ENCODE measurements around the gene HSD11B1L. TPM values are rescaled to one million over a fixed set of nuclear protein-coding genes. Genes with fewer than 3 reads are reported as not detected.

HSD11B1L gene
- total RNA-seq, 3 donors from 2014 or later (not counting 1 experiment from before 2014, with no cell fraction given): 1.1 to 3.7 (median 3.0) TPM

DNA sequence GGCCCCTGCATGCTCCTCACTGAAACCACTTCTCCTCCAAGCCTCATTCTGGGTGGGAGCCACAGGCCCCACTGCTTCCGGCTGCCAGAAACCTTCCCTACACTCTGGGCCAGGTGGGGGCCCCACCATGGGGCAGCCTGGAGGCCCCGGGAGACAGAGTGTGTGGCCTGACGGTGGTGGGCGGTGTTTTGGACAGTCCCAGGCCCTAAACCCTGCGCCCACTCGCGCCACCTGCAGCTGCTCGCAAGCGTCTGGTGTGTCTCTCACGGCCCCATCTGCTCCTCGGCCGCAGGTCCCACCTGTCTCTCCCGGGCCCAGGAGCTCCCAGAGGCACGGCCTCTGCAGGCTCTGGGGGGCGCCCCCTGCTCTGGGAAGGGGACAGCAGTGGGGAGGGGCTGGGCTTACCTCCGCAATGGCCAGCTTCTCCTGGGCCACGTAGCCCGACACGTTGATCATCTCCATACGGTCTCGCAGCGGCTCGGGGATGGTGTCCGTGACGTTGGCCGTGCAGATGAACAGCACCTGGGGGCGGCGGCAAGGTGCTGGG lies 14.9 kb downstream of the HSD11B1L start:
- H3K27ac Mint-ChIP-seq: no peak overlapping the region
- intact Hi-C loops (cut with micrococcal nuclease): no loop called here
- no peaks in the 10 kb centered on the region for H3K27me3 Mint-ChIP-seq (ENCODE audit: low read depth in 2 of 2)
- no peaks in the 10 kb centered on the region for H3K27me3 ChIP-seq (ENCODE audit: control insufficient read depth, insufficient read depth, low read length)
- H3K9me3 Mint-ChIP-seq: no peaks in the 10 kb centered on the region
- peaks cover 61% of the 10 kb centered on the region for H3K36me3 ChIP-seq (ENCODE audit: control insufficient read depth, insufficient read depth, low read length)
- TF ChIP-seq, protein P1, sequence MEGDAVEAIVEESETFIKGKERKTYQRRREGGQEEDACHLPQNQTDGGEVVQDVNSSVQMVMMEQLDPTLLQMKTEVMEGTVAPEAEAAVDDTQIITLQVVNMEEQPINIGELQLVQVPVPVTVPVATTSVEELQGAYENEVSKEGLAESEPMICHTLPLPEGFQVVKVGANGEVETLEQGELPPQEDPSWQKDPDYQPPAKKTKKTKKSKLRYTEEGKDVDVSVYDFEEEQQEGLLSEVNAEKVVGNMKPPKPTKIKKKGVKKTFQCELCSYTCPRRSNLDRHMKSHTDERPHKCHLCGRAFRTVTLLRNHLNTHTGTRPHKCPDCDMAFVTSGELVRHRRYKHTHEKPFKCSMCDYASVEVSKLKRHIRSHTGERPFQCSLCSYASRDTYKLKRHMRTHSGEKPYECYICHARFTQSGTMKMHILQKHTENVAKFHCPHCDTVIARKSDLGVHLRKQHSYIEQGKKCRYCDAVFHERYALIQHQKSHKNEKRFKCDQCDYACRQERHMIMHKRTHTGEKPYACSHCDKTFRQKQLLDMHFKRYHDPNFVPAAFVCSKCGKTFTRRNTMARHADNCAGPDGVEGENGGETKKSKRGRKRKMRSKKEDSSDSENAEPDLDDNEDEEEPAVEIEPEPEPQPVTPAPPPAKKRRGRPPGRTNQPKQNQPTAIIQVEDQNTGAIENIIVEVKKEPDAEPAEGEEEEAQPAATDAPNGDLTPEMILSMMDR (IDR thresholded peaks at IDR 0.05): no peak
- no peak for ATAC-seq
- no peak for DNase-seq
- H3K4me3 Mint-ChIP-seq: no peak overlapping the region
- H3K27ac ChIP-seq (ENCODE audit: low read length): no peak overlapping the region
- H3K36me3 Mint-ChIP-seq: no peaks in the 10 kb centered on the region
- WGBS (ENCODE audit: insufficient coverage): 90% methylated on average over 28 of the region's 28 CpGs
- peaks cover 14% of the 10 kb centered on the region for H3K4me1 ChIP-seq (ENCODE audit: control insufficient read depth, insufficient read depth, low read length)
- H3K4me3 ChIP-seq (ENCODE audit: low read length): no peak overlapping the region
- H3K4me1 Mint-ChIP-seq: peaks cover 3 to 21% of the 10 kb centered on the region in 2 donors
- H3K9me3 ChIP-seq (ENCODE audit: control insufficient read depth, insufficient read depth, low read length): no peaks in the 10 kb centered on the region

DNA sequence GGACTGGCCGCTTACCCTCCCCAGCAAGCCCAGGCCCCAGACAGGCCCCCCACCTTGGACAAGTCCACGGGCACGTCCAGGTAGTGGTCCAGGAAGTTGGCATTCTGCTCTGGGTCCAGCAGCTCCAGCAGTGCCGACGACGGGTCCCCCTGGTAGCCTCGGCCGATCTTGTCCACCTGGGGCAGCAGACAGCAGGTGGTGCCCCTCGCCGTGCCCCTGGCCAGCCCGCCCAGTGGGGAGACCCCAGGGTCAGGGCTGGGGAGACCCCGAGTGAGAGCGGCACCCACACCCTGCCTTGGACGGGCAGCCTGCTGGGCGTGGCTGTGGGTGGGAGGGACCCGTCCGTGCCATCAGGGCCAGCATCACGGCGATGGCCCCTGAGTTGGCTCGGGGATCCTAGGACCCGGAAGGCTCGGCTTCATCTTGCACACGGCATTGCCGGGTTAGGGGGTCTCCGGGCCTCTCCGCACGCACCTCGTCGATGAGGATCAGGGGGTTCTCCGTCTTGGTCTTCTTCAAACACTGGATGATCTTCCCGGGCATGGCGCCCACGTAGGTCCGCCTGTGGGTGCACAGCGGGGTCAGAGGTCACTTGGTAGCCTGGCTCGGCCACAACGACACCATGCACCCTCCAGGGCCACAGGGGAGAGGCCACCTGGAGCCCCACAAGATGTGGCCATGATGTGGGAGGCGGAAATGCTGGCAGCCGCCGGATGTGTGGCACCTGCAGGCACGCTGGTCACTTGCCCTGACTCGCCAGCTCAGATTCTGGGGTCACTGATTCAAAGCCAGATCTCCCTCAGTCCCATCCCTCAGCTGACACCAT lies 15.6 kb downstream of the HSD11B1L start:
- 92% methylated on average over 42 of the region's 42 CpGs for WGBS (ENCODE audit: insufficient coverage)
- no peak overlapping the region for H3K4me3 Mint-ChIP-seq

DNA sequence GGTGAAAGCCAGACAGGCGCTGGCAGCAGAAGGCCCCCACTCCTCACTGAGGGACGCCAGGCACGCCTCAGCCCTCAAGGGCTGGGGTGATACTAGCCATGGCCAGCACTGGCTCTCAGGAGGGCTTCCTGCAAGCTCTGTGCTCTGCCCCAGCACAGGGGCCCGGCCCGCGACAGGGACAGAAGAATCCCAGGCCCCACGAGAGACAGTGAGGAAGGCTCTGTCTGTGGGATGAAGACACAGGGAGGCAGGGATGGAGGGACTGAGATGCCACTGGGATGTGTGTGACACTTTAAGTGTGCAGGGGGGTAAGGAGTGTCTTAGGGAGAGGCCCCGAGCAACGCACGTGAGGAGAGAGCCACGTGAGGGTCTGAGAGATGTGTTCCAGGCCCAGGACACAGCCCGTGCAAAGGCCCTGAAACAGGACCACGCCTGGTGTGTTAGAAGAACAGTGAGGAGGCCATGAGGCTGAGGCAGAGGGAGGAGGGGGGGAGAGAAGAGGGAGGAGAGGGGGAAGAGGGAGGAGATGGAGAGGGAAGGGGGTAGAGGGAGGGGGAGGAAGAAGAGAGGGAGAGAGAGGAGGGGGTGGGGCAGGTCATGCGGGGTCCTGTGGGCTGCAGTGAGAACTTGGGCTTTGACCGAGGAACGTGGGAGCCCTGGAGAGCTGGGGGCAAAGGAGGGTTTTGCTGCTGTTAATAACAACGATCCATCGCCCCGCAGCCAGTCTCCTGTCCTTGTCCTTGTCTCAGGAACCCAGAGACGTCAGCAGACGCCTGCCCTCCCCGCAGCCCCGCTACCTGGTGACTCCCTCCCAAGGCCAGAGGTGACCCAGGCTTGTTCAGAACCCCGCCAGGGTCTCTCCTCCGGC lies 16.4 kb downstream of the HSD11B1L start:
- no peaks in the 10 kb centered on the region for H3K9me3 Mint-ChIP-seq
- intact Hi-C loops (cut with micrococcal nuclease): no loop called here
- TF ChIP-seq, protein P1 (IDR thresholded peaks at IDR 0.05): no peak
- Histone ChIP-seq H3K27ac (ENCODE audit: low read length) (no peak overlapping the region), H3K9me3 (ENCODE audit: control insufficient read depth, insufficient read depth, low read length) (no peaks in the 10 kb centered on the region), H3K4me1 (ENCODE audit: control insufficient read depth, insufficient read depth, low read length) (no peaks in the 10 kb centered on the region), H3K4me3 (ENCODE audit: low read length) (no peak overlapping the region), H3K27me3 (ENCODE audit: control insufficient read depth, insufficient read depth, low read length) (no peaks in the 10 kb centered on the region), H3K36me3 (ENCODE audit: control insufficient read depth, insufficient read depth, low read length) (peaks cover 56% of the 10 kb centered on the region)
- H3K4me3 Mint-ChIP-seq: no peak overlapping the region
- no peak overlapping the region for H3K27ac Mint-ChIP-seq
- 89% methylated on average over 25 of the region's 25 CpGs for WGBS (ENCODE audit: insufficient coverage)
- no peaks in the 10 kb centered on the region for H3K36me3 Mint-ChIP-seq
- peaks cover 0 to 16% of the 10 kb centered on the region in 2 donors for H3K4me1 Mint-ChIP-seq
- H3K27me3 Mint-ChIP-seq (ENCODE audit: low read depth in 2 of 2): no peaks in the 10 kb centered on the region
- ATAC-seq: no peak
- no peak for DNase-seq

More for the DNA sequence above, 15.6 kb downstream of the HSD11B1L start:
- Mint-ChIP-seq H3K27me3 (ENCODE audit: low read depth in 2 of 2) (no peaks in the 10 kb centered on the region), H3K36me3 (no peaks in the 10 kb centered on the region), H3K27ac (no peak overlapping the region), H3K9me3 (no peaks in the 10 kb centered on the region), H3K4me1 (peaks cover 0 to 16% of the 10 kb centered on the region in 2 donors)
- H3K4me3 ChIP-seq (ENCODE audit: low read length): no peak overlapping the region
- peaks cover 7% of the 10 kb centered on the region for H3K4me1 ChIP-seq (ENCODE audit: control insufficient read depth, insufficient read depth, low read length)
- no peaks in the 10 kb centered on the region for H3K9me3 ChIP-seq (ENCODE audit: control insufficient read depth, insufficient read depth, low read length)
- no peak overlapping the region for H3K27ac ChIP-seq (ENCODE audit: low read length)
- TF ChIP-seq, protein P1 (IDR thresholded peaks at IDR 0.05): no peak
- DNase-seq: no peak
- ATAC-seq: no peak
- H3K36me3 ChIP-seq (ENCODE audit: control insufficient read depth, insufficient read depth, low read length): peaks cover 62% of the 10 kb centered on the region
- intact Hi-C loops (cut with micrococcal nuclease): no loop called here
- no peaks in the 10 kb centered on the region for H3K27me3 ChIP-seq (ENCODE audit: control insufficient read depth, insufficient read depth, low read length)

All from natural killer cell (primary cell).